DMS79 treated with DMSO at 0.1 percent for 48 hours (cell line): Measurements from ENCODE around the gene NACC2.
"Not testable (repeated sequence)": the region's sequence is repeated elsewhere in the genome, so short reads cannot be mapped to it uniquely, and the experiment has no call there.

ENCODE experiments used
- DNase-seq: peaks from one replicate; lab custom pipeline; 2025; lab: John Stamatoyannopoulos, UW

NACC2 gene

DNA sequence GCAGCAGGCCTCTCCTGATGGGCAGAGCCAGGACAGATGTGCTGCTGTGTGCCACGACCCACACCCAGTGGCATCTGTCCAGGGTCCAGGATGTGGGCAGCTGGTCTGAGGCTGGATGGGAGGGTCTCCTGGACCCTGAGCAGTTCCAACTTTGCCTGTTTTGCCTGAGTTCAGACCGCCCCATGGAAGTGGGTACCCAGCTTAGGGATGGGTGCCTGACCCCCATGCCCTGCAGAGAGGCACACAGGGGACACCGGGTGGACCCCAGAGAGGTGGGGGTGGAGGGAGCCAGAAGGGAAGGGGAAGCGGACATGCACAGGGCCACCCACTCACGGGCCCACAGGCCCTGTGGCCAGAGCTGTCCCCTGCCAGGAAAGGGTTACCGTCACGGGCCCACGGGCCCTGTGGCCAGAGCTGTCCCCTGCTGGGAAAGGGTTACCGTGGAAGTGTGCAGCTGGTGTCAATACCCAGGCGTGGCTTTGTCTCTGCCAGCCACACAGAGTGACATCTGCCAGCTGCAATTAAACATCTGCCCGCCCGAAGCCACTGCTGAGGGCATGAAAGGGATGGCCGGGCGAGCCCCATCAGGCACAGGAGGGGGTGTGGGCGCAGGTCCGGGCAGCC, 50.0 kb downstream of the NACC2 start:
- DNase-seq, result no peak

- DNase-seq, result no peak
These were observed 50.7 kb downstream of the NACC2 start for GRCh38 chr9:136044207-136044970.

DNA sequence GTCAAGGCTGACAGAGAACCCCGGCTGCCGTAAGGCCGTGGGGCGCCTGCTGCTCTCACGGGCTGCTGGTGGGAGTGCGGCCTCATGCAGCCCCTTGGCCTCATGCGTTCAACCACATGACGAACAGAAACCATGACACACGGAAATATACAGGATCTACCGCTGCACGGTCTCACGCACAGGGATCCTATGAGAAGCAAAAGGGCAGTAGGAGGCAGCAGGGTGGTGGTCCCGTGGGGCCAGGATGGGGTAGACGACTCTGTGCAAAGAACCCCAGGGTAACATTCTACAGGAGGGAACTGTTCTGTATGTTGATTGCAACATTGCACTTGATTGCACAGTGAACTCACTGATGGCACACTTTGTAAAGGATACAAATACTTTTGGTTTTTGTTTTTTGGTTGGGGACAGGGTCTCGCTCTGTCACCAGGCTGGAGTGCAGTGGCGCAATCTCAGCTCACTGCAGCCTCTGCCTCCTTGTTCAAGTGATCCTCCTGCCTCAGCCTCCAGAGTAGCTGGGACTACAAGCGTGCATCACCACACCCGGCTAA, 51.6 kb downstream of the NACC2 start:
- no peak for DNase-seq

DNA sequence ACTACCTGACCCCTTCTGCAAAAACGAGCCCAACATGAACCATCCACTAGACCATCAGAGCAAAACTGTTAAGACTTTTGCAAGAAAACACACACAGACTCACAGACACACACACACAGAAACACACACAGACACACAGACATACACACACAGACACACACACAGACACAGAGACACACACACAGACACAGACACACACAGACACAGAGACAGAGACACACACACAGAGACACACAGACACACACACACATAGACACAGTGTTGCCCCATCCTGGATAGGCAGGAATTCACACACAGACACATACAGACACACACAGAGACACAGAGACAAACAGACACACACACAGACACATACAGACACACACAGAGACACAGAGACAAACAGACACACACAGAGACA, 52.5 kb downstream of the NACC2 start:
- no peak for DNase-seq

GRCh38 chr9:136040848-136041247, 54.2 kb downstream of the NACC2 start:
- DNase-seq, result not testable (repeated sequence)

- DNase-seq, result no peak
These were observed 55.6 kb downstream of the NACC2 start for GRCh38 chr9:136039488-136039887.

DNA sequence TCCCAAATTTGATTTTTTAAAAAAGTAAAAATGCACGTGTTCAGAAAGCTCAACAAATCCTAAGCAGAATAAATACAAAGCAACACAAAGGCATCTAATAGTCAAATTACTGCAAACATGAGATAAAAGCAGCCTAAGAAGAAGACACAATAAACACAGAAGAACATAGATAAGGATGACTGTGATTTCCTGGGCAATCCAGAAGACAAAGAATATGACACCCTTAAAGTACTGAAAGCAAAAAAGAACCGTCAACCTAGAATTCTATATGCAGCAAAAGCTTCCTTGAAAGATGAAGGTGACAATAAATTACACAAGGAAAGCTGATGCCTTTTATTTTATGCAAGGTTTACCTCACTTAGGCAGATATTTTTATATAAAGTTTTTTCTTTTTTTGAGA, 58.2 kb downstream of the NACC2 start:
- DNase-seq, result no peak

- DNase-seq, result no peak
These were observed 59.0 kb downstream of the NACC2 start for GRCh38 chr9:136036050-136036449.

- DNase-seq, result no peak
These were observed 63.1 kb downstream of the NACC2 start for GRCh38 chr9:136031741-136032730.

- no peak for DNase-seq
These were observed 64.0 kb downstream of the NACC2 start for GRCh38 chr9:136031094-136031493.

- DNase-seq, result no peak
These were observed 65.5 kb downstream of the NACC2 start for GRCh38 chr9:136029556-136029955.

DNA sequence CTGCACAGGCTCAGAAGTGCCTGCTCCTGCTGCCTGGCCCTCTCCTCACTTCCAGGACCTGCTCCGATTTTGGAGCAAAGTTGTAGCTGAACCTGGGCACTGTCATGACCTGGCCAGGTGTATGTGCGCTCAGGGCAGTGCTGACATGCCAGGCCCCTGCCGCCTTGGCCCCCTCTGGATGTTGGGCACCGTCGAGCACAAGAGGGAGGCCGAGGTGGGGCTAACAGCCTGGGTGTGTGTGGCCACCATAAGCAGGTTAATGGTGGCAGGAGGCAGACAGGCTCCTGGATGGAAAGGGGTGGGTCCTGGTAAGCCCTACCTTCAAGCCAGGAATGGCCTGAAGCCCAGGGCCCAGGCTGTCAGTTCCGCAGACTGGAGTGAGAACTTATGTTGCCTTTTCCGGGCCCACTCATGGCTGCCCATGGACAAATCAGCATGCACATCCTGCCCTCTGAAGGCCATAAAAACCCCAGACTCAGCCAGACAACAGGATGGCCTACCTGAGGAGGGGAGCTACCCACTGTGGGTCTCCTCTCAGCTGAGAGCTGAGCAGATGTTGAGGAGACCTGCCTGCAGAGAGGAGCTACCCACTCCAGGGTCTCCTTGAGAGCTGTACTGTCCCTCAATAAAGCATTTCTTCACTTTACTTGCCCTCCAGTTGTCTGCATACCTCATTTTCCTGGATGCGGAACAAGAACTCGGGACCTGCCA, 66.2 kb downstream of the NACC2 start:
- no peak for DNase-seq

DNA sequence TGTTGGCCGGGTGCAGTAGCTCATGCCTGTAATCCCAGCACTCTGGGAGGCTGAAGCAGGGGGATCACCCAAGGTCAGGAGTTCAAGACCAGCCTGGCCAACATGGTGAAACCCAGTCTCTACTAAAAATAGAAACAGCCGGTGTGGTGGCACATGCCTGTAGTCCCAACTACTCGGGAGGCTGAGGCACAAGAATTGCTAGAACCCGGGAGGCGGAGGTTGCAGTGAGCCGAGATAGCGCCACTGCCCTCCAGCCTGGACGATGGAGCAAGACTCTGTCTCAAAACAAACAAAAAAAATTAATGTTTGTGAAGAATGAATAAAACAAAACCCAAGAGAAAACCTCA, 68.2 kb downstream of the NACC2 start:
- not testable (repeated sequence) for DNase-seq

DNA sequence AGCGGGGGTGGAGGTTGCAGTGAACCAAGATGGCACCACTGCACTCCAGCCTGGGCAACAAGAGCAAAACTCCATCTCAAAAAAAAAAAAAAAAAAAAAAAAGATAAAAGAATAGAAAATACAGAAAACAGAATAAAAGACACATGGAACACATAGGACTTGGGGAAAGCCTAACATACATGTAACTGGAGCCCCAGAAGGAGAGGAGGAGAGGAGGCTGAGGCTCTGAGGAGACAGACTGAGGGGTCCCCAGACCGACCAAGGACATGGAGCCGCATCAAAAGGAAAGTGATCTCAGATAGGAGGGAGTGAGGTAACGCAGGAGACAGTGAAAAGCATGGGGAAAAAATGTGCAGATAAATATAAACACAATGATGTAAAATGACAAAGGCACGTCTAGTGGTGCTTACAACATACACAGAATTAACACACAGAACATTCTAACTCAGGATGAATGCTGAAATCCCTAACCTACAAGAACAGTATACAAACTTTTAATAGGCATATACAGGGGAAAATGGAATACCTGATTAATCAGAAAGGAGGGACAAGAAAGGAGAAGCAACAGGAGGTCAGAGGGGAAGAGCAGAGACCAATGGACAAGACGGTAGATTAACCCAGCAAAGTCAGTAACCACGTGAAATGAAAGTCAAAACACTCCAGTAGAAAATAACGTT, 68.7 kb downstream of the NACC2 start:
- no peak for DNase-seq

DNA sequence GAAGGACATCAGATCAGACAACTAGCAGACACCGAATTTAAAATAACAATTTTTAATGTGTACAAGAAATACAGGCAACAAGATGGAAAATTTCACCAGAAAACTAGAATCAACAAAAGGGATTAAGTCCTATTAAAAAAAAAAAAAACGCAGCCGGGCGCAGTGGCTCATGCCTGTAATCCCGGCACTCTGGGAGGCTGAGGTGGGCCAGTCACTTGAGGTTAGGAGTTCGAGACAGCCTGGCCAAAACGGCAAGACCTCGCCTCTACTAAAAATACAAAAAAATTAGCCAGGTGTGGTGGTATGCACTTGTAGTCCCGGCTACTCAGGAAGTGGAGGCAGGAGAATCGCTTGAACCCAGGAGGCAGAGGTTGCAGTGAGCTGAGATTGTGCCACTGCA, 69.6 kb downstream of the NACC2 start:
- no peak for DNase-seq

DNA sequence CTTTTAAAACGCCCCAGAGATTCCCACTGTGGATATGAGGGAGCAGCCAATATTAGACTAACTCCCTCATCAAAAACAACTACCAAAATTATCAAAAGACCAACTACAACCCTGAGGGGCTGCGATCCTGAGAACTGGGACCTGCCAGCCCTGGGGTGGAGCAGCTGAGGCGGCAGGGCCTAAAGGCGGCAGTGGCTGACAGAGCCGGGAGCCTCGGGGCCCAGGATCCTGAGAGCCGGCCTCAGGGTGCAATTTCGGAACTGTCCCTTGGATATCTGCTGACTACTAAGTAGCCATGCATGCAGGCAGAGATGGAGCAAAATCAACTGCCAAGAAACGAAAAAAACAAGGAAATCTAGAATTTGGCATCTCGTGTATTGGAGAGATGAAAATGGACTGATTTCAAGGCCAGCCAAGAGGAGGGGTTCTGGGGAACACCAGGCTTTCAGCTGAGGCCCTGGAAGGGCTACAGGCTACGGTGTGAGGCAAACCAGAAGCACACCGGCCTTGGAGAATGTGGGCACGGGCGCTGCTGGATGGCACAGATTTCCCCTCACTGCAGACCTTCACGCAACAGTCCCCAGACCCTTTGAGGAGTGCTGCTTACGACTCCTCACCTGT, 70.3 kb downstream of the NACC2 start:
- no peak for DNase-seq

DNA sequence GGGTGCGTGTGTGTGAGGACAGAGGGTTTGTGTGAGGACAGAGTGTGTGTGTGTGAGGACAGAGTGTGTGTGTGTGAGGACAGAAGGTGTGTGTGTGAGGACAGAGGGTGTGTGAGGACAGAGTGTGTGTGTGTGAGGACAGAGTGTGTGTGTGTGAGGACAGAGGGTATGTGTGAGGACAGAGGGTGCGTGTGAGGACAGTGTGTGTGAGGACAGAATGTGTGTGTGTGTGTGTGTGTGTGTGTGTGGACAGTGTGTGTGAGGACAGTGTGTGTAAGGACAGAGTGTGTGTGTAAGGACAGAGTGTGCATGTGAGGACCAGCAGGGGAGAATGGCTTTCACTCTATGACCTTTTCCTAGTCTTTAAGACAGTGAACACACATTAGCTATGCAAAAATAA, 70.8 kb downstream of the NACC2 start:
- no peak for DNase-seq

DNA sequence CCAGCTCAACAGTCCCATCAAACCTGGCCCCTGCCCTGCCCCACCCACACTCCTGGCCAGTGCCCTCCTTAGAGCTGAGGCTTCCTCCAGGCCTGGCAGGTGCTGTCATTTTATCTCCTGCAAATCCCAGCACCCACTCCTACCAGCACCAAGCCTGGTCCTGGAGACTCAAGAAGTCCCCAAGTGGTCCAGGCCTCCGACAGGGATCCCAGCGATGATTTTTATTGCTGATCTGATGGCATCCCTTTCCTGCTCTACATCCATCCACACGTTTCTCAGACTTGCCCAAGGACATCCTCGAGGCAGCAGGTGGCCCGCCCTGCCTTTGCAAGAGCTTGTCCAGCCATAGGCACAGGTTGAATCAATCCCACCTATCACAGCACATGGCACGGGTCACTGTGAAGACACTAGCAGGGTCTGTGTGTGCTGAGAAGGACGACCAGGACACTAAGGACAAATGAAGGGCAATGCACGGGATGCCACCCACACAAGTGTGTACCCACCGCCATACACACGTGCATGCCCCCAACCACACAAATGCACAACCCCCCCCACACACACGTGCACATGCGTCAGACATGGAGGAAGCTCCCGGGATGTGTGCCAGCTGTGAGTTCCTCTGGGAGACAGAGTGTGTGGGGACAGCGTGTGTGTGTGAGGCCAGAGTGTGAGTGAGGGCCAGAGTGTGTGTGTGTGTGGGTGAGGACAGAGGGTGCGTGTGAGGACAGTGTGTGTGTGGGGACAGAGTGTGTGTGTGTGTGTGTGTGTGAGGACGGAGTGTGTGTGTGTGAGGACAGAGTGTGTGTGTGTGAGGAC, 71.5 kb downstream of the NACC2 start:
- no peak for DNase-seq

GRCh38 chr9:136022731-136023409, 72.2 kb downstream of the NACC2 start:
- DNase-seq, result no peak
